ENCODE results near the gene ENTPD6. TPM values are rescaled to one million over a fixed set of nuclear protein-coding genes. Genes with fewer than 3 reads are reported as not detected.

Gene ENTPD6
- total RNA-seq, 1 donor from 2014 or later = 57.8 TPM

DNA sequence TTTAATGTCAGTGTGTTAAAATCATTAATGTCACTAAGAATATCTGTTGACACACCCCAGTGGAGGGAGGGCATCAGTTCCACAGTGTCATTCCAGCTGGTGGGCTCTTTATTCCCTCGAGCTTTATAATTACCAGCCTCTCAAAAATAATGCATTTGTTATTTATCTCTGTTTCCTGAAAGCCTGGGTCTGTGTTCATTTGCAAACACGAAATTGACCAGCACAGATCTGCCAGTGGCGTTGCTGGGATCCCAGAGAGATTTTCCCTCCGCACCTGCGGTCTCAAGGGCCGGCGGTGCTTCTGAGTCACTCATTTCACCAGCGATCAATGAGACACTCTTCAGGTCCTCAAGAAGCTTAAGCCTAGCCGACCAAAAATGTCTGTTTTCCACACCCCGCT, 46.7 kb downstream of the ENTPD6 start:
- H4K20me1 ChIP-seq (ENCODE audit: insufficient read depth, low read length) = no peaks in the 10 kb centered on the region
- peaks cover 7% of the 10 kb centered on the region for H3K79me2 ChIP-seq (ENCODE audit: insufficient read depth, low read length)
- no peaks in the 10 kb centered on the region for H3K27me3 Mint-ChIP-seq (ENCODE audit: low read depth, unreplicated experiment)
- no peak overlapping the region for H2AFZ ChIP-seq (ENCODE audit: low read depth, low read length)
- H3K4me1 ChIP-seq (ENCODE audit: insufficient read depth, low read length) = peaks cover 30% of the 10 kb centered on the region
- peaks cover 51% of the 10 kb centered on the region for H3K4me1 Mint-ChIP-seq (ENCODE audit: low read depth, unreplicated experiment)
- FAIRE-seq (no peak), DNase-seq (ENCODE audit: low read depth) (no peak)
- H3K4me3 Mint-ChIP-seq (ENCODE audit: unreplicated experiment) = no peak overlapping the region
- no peaks in the 10 kb centered on the region for H3K27me3 ChIP-seq (ENCODE audit: insufficient read depth, low read length)
- no peaks in the 10 kb centered on the region for H3K9me3 Mint-ChIP-seq (ENCODE audit: unreplicated experiment)
- H3K27ac ChIP-seq (ENCODE audit: low read depth, low read length) = no peak overlapping the region
- H3K4me3 ChIP-seq (ENCODE audit: insufficient read depth, low read depth, low read length) = no peak overlapping the region
- H3K27ac Mint-ChIP-seq (ENCODE audit: unreplicated experiment) = peak overlapping the region; percentile 75
- no peaks in the 10 kb centered on the region for H3K36me3 ChIP-seq (ENCODE audit: insufficient read depth, low read length)
- H3K9ac ChIP-seq (ENCODE audit: low read length) = no peak overlapping the region
- H3K4me2 ChIP-seq (ENCODE audit: low read length) = no peak overlapping the region
- H3K36me3 Mint-ChIP-seq (ENCODE audit: low read depth, unreplicated experiment) = peaks cover 7% of the 10 kb centered on the region
- TF ChIP-seq, protein P1, sequence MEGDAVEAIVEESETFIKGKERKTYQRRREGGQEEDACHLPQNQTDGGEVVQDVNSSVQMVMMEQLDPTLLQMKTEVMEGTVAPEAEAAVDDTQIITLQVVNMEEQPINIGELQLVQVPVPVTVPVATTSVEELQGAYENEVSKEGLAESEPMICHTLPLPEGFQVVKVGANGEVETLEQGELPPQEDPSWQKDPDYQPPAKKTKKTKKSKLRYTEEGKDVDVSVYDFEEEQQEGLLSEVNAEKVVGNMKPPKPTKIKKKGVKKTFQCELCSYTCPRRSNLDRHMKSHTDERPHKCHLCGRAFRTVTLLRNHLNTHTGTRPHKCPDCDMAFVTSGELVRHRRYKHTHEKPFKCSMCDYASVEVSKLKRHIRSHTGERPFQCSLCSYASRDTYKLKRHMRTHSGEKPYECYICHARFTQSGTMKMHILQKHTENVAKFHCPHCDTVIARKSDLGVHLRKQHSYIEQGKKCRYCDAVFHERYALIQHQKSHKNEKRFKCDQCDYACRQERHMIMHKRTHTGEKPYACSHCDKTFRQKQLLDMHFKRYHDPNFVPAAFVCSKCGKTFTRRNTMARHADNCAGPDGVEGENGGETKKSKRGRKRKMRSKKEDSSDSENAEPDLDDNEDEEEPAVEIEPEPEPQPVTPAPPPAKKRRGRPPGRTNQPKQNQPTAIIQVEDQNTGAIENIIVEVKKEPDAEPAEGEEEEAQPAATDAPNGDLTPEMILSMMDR (IDR thresholded peaks at IDR 0.05; ENCODE audit: insufficient read depth, low read depth, low read length) = no peak
- no peak for TF ChIP-seq EZH2 (IDR thresholded peaks at IDR 0.05; ENCODE audit: insufficient read depth, low read length)
- no peaks in the 10 kb centered on the region for H3K9me3 ChIP-seq (ENCODE audit: insufficient read depth, low read depth, low read length)

DNA sequence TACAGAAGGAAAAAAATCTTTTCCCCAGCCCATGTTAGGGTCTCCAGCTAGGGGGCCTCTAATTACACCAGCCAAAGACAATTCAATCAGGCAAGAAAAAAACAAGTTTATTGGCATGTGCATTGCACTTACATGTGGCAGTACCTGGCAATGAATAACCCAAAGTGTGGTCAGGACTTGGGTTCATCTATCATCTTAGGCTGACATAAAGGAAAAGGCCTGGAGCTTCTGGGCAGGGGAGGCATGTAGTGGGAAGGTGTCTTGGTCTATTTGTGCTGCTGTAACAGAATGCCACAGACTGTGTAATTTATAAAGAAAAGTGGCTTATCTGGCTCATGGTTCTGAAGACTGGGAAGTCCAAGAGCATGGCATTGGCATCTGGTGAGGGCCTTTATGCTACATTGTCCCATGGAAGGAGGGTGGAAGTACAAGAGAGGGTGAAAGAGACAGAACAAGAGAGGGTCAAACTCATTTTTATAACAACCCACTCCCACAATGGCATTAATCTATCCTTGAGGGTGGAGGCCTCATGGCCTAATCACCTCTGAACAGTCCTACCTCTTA, 48.0 kb downstream of the ENTPD6 start:
- Mint-ChIP-seq H3K4me1 (ENCODE audit: low read depth, unreplicated experiment) (peaks cover 41% of the 10 kb centered on the region), H3K9me3 (ENCODE audit: unreplicated experiment) (no peaks in the 10 kb centered on the region), H3K27ac (ENCODE audit: unreplicated experiment) (no peak overlapping the region), H3K36me3 (ENCODE audit: low read depth, unreplicated experiment) (peaks cover 7% of the 10 kb centered on the region), H3K4me3 (ENCODE audit: unreplicated experiment) (no peak overlapping the region), H3K27me3 (ENCODE audit: low read depth, unreplicated experiment) (no peaks in the 10 kb centered on the region)
- H3K79me2 ChIP-seq (ENCODE audit: insufficient read depth, low read length) = peaks cover 12% of the 10 kb centered on the region
- FAIRE-seq (no peak), DNase-seq (ENCODE audit: low read depth) (no peak)
- no peaks in the 10 kb centered on the region for H4K20me1 ChIP-seq (ENCODE audit: insufficient read depth, low read length)
- H3K4me2 ChIP-seq (ENCODE audit: low read length) = no peak overlapping the region
- no peak for TF ChIP-seq EZH2 (IDR thresholded peaks at IDR 0.05; ENCODE audit: insufficient read depth, low read length)
- TF ChIP-seq, protein P1 (IDR thresholded peaks at IDR 0.05; ENCODE audit: insufficient read depth, low read depth, low read length) = no peak
- H3K4me3 ChIP-seq (ENCODE audit: insufficient read depth, low read depth, low read length) = no peak overlapping the region
- no peaks in the 10 kb centered on the region for H3K36me3 ChIP-seq (ENCODE audit: insufficient read depth, low read length)
- peaks cover 22% of the 10 kb centered on the region for H3K4me1 ChIP-seq (ENCODE audit: insufficient read depth, low read length)
- H3K27me3 ChIP-seq (ENCODE audit: insufficient read depth, low read length) = no peaks in the 10 kb centered on the region
- H3K27ac ChIP-seq (ENCODE audit: low read depth, low read length) = no peak overlapping the region
- no peaks in the 10 kb centered on the region for H3K9me3 ChIP-seq (ENCODE audit: insufficient read depth, low read depth, low read length)
- H3K9ac ChIP-seq (ENCODE audit: low read length) = no peak overlapping the region
- no peak overlapping the region for H2AFZ ChIP-seq (ENCODE audit: low read depth, low read length)

DNA sequence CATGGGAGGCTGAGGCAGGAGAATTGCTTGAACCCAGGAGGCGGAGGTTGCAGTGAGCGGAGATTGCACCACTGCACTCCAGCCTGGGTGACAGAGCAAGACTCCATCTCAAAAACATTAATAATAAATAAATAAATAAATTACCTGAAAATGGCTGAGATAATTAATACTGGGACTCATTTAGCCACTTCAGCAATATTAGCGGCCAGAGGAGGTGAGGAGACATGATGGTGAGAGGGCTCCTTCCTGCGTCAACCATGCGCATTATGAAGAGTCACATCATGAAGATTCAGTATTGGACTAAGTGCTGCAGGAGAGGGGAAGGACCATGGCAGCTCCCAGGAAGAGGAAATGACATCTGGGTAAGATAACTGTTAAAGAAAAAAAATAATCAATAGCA, 49.5 kb downstream of the ENTPD6 start:
- H3K9me3 ChIP-seq (ENCODE audit: insufficient read depth, low read depth, low read length) = no peaks in the 10 kb centered on the region
- peaks cover 16% of the 10 kb centered on the region for H3K4me1 ChIP-seq (ENCODE audit: insufficient read depth, low read length)
- Mint-ChIP-seq H3K36me3 (ENCODE audit: low read depth, unreplicated experiment) (peaks cover 7% of the 10 kb centered on the region), H3K4me1 (ENCODE audit: low read depth, unreplicated experiment) (peaks cover 39% of the 10 kb centered on the region), H3K27ac (ENCODE audit: unreplicated experiment) (no peak overlapping the region), H3K9me3 (ENCODE audit: unreplicated experiment) (no peaks in the 10 kb centered on the region), H3K27me3 (ENCODE audit: low read depth, unreplicated experiment) (no peaks in the 10 kb centered on the region), H3K4me3 (ENCODE audit: unreplicated experiment) (no peak overlapping the region)
- H4K20me1 ChIP-seq (ENCODE audit: insufficient read depth, low read length) = peaks cover 12% of the 10 kb centered on the region
- peaks cover 27% of the 10 kb centered on the region for H3K79me2 ChIP-seq (ENCODE audit: insufficient read depth, low read length)
- FAIRE-seq (no peak), DNase-seq (ENCODE audit: low read depth) (no peak)
- H3K4me3 ChIP-seq (ENCODE audit: insufficient read depth, low read depth, low read length) = no peak overlapping the region
- H2AFZ ChIP-seq (ENCODE audit: low read depth, low read length) = no peak overlapping the region
- no peaks in the 10 kb centered on the region for H3K36me3 ChIP-seq (ENCODE audit: insufficient read depth, low read length)
- H3K9ac ChIP-seq (ENCODE audit: low read length) = no peak overlapping the region
- H3K27ac ChIP-seq (ENCODE audit: low read depth, low read length) = no peak overlapping the region
- TF ChIP-seq, protein P1 (IDR thresholded peaks at IDR 0.05; ENCODE audit: insufficient read depth, low read depth, low read length) = no peak
- TF ChIP-seq EZH2 (IDR thresholded peaks at IDR 0.05; ENCODE audit: insufficient read depth, low read length) = no peak
- no peak overlapping the region for H3K4me2 ChIP-seq (ENCODE audit: low read length)
- no peaks in the 10 kb centered on the region for H3K27me3 ChIP-seq (ENCODE audit: insufficient read depth, low read length)
